Dedifferentiated amniotic fluid mesenchymal stem cell (primary cell): Measurements from ENCODE around the gene ATP9A.
"Not testable (repeated sequence)": the region's sequence is repeated elsewhere in the genome, so short reads cannot be mapped to it uniquely, and the experiment has no call there.

Source experiments
- DNase-seq: peaks from one replicate; pipeline ENCODE4 v3.0.0-alpha.2; 2016; ENCODE audit errors: extremely low spot score

Gene ATP9A, protein sequence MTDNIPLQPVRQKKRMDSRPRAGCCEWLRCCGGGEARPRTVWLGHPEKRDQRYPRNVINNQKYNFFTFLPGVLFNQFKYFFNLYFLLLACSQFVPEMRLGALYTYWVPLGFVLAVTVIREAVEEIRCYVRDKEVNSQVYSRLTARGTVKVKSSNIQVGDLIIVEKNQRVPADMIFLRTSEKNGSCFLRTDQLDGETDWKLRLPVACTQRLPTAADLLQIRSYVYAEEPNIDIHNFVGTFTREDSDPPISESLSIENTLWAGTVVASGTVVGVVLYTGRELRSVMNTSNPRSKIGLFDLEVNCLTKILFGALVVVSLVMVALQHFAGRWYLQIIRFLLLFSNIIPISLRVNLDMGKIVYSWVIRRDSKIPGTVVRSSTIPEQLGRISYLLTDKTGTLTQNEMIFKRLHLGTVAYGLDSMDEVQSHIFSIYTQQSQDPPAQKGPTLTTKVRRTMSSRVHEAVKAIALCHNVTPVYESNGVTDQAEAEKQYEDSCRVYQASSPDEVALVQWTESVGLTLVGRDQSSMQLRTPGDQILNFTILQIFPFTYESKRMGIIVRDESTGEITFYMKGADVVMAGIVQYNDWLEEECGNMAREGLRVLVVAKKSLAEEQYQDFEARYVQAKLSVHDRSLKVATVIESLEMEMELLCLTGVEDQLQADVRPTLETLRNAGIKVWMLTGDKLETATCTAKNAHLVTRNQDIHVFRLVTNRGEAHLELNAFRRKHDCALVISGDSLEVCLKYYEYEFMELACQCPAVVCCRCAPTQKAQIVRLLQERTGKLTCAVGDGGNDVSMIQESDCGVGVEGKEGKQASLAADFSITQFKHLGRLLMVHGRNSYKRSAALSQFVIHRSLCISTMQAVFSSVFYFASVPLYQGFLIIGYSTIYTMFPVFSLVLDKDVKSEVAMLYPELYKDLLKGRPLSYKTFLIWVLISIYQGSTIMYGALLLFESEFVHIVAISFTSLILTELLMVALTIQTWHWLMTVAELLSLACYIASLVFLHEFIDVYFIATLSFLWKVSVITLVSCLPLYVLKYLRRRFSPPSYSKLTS

DNA sequence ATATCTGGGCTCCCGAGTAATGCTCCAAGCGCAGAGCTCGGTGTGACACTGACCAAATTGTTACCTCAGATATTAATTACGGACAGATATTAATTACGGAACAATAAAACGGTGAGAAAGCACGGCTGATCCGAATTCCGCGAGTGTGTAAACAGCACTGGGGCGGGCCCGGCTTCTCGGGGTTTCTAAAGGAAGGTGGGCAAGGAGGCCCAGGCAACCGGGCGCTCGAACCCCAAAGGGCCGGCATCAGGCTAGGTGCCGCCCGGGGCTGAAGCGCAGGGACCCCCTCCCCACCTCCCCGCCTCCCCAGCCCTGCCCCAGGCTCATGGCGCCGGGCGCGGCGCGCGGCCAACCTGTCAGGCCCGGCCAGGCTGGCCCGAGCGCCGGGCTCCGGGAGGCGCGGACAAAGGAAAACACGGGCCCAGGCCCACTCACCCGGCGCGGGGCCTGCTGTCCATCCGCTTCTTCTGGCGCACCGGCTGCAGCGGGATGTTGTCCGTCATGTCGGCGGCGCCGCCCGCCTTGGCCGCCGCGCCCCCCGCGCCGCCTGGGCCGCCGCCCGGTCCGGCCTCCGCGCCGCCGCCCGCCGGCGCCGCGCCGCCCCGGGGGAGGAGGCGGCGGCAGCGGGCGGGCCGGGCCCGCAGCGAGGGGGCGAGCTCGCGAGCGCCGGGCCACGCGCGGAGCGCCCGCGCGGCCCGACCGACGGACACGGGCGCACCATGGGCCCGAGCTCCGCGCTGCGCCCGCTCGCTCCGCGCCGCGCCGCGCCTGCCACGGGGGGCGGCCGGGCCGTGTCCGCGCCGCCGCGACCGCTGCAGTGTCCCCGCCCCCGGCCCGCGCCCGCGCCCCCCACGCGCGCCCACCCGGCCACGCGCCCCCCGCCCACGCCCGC is at the start of gene ATP9A:
ATP9A (minus strand) TSS at position 524 of the 892 bp plus-strand sequence; CDS start at position 503, 21 bp downstream.
- no peak for DNase-seq

DNA sequence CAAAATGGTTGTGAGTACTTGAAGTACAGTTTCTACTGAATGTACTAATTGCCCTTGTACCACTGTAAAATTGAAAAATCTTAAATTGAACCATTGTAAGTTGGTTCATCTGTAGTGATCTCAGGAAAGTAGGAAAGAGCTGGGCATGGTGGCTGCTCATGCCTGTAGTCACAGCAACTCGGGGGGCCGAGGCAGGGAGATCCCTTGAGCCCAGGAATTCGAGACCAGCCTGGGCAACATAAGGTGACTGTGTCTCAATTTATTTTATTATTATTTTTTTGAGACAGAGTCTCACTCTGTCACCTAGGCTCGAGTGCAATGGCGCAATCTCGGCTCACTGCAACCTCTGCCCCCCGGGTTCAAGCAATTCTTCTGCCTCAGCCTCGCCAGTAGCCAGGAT is 48.7 kb upstream of the ATP9A start:
- not testable (repeated sequence) for DNase-seq

DNA sequence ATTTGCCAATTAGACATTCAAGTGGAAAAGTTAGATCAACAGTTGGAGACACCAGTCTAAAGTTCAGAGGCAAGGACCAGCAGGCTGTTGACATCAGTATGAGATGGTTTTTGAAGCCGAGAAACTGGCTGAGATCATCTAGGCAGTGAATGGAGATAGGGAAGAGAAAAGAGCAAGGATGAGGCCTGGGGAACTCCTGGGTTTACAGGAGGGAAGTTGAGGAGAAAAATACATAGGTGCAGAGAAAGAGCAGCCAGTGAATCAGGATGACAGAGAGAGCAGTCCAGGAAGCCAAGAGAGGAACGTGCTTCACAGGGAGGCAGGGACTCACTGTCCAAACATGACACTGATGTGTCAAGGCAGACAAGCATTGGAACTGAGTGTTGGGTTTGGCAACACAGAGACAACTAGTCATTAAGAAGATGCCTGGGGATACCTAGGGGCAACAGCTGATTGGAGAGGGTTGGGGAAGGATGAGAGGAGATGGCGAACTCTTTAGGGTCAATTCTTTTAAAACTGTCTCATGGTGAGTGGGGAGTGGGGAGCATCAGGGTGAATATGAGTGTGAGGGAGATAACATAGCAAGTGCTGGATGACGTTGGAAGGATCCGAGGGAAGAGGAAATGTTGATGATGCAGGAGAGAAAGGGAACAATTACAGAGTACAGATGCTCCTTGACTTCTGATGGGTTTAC is 47.3 kb upstream of the ATP9A start:
- DNase-seq: no peak

DNA sequence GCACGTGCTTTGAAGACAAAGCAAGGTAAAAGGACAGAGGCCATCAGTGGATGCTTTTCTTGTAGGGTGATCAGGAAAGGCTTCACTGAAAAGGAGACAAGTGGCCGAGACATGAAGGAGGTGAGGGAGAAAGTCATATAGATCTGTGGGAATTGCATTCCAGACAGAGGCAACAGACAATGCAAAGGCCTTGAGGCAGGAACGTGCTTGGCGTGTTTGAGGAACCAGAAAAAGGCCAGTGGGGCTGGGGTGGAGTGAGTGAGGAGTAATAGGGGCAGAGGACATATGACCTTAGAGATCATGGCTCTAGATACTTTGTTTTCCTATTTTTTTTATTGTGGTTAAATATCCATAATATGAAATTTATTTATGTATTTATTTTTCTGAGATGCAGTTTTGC is 44.7 kb upstream of the ATP9A start:
- DNase-seq: no peak

DNA sequence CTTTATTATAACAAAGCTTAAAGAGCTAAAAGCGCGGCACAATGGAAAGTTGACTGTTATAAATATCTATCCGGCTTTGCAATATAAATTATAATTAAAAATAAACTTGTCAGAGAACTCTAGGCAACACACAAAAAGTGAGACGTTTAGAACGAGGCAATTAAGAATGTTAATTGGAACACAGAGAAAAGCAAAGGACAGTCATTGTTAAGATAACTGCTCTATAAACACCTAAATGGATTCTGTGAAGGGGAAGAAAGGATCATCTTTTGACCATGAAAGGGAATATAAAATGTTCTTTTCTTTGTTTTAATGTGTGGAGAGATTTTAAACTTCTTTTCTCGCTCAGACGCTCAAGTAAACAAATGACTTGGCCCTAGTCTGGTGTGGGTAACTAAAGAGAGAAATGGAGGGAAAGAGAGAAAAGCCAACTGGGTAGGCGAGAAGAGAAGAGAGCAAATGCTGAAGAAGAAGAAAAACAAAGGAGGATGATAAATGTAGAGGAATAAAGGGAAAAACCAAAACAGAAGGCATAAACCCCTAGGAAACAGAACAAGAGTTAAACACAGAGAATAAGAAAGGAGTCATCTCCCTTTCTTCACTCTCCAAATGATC is 43.4 kb upstream of the ATP9A start:
- DNase-seq: no peak

DNA sequence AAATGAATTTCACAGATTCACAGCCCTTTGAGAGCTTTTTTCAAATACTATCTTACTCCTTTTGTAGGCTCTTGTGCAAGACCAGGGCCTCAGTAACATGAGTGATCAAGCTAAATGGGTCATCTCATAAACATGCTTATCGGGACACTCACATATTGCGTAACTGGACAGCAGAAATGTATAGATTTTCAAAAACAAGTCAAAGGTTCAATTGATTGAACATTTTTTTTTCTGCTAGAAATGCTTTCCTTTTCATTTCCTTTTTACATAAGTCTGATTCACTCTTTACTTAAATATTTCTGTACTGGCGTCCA is 42.8 kb upstream of the ATP9A start:
- no peak for DNase-seq

DNA sequence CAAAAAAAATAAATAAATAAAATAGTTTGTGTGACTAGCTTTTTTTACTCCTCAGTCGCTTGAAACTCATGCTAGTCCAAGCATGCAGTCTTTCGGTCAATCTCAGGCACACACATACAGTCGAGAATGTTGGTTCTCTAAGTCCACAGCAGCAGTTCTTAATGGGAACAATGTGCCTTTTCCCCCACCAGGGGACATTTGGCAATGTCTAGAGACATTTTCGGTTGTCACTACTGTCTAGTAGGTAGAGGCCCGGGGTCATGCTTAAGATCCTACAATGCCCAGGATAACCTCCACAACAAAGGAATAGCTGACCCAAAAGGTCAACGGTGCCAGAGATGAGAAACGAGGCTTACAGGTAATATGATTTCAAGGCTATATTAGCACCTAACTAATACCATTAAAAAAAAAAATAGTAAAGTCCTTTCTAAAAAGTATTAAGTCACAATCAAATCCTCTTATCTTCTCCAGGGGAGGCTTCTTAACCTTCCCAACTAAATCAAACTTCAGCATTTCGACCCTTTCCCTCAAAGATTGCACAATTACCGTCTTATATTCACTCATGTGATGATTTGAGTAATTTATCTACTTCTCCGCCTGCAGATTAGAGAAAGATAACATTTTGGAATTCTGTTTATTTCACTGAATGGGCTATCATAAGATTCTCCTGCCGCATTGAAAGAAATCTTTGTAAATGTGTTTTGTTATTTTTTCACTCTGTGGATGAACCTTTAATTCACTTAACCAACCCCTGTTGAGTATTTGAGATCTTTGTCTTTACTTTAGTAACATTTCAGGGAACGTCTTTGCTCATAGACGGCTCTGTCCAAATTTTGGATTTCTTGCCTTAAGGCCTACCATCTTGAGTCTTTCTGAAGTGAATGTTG is 42.2 kb upstream of the ATP9A start:
- no peak for DNase-seq

DNA sequence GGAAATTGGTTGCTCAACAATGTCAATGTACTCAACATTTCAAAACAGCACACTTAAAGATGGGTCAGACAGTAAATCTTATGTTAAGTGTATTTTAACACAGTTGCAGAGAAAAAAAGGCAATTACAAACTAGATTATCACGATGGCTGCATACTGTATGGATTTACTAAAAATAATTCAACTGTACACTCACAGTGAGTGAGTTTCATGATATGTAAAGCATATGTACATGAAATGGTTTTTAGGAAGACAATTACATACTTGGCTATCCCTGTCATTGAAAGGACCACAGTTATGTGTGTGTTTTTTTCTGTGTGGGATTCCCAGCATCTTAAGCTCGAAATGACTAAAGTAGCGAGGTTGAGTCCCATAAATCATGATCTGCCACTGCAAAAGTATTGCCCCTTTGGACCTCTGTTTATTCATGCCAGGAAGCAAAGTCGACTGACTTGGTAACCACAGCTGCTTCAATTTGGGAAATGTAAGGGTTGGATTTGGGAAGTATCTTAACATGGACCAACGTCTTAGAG is 39.6 kb upstream of the ATP9A start:
- DNase-seq: no peak

DNA sequence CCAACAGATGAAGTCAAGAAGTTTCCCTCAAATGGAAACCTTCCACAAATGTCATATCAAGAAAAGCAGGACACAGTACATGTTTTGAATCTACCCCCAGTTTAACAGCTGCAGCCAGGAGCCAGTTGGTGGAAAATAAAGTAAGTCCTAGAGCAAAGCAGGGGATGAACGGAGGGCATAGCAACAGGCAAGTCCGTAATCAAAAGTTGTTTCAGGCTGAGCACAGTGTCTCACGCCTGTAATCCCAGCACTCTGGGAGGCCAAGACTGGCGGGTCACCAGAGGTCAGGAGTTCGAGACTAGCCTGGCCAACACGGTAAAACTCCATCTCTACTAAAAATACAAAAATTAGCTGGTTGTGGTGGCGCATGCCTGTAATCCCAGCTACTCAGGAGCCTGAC is 36.6 kb upstream of the ATP9A start:
- no peak for DNase-seq

DNA sequence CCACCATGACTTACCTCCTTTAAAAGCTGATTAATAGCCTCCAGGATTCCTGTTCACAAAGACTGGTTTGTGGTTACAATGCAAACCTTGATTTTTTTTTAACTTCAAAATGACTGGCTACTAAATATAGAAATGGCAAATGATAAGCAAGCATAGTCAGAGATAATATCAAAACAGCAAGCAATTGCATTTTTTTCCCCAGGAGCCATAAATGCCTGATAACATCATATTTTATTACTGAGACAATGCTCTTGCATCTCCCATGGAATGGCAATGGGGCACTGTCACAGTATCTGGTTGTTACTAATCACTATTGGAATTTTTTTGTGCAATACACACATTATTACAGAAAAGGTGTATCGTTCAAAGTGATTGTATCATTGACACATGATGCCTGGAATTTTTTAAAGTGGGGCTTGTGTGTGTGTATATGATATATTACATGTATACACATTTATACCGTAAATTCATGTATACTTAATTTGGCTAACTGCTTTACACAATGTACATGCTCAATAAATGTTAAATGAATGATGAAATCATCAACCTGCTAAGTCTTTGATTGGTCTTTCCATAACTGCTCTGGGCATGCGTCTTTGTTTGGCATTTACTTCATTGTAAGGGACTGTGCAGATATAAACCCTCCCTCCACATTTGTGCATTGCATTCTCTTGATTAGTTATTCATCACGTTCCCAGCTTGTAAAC is 35.1 kb upstream of the ATP9A start:
- DNase-seq: no peak

DNA sequence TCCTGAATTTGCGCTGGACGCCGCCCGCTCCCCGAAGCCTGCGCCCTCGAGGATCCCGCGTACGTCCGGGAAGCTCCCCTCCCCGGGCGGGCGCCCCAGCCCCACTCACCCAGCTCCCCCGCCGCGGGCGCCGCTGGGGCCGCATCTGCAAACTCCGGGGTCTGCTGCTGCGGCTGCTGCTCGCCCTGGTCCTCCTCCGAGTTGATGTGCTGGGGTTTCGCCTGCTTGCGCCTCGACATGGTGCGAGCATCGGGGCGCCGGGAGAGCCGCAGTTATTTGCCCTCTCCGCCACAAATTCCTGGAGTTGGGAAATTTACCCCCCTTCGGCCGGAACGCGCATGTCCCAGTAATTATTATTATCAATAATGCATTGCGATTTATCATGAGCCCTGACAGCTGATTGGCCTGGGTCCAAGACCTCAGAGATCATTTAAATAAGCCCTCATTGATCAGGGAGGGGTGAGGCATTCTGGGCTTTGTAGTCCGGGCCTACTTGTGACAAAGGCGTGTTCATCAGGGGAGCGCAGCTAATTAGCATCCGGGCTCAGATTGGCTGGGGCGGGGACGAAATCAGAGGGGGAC is 34.1 kb upstream of the ATP9A start, which contains the start of gene SALL4:
SALL4 (minus strand) TSS at position 352 of the 582 bp plus-strand sequence; CDS start at position 239, 113 bp downstream.
- DNase-seq: no peak

DNA sequence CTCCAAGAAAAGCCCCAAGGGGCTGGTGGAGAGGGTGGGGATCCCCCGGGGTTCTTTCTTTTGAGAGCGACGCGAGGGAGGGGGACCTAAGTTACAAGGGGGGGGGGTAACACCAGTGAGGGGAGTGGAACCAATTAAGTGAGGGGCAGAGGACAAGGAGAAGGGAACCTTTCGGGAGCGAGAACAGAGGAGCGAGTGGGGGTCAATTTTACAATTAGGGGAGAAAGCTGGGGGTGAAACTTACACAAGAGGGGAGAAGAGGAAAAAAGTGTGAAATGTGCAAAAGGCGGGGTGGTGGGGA is 33.6 kb upstream of the ATP9A start:
- no peak for DNase-seq

DNA sequence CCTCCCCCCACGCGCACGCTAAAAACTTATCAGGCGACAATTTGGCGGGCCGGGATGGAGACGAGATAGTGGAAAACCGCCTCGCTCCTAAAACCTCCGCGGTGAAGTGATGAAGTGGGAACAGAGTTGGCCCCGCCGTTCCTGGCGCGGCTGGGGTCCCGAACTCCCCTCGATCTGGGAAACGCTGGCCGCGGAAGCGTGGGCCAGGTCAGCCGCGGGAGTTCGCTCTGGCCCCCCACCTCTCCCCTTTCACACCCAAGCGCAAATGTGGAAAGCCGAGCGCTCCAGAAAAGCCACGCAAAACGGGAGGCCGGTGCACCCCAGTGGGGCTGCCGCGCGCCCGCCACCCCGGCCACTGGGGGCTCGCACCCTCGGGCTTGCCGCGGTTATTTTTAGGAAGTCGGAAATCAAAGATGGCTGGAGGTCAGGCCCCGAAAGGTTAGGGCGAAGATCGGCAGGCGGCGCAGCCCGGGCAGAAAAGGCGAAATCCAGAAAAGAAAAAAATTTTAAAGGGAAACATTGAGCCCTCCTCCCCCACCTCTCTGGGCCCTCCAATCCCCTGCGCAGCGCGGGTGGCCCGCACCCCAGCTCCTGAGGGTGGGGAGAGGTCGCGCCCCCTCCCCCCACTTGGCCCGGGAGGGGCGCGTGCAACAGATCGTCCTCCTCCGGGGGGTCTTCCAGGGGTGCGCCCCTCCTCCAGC is 33.1 kb upstream of the ATP9A start:
- no peak for DNase-seq

DNA sequence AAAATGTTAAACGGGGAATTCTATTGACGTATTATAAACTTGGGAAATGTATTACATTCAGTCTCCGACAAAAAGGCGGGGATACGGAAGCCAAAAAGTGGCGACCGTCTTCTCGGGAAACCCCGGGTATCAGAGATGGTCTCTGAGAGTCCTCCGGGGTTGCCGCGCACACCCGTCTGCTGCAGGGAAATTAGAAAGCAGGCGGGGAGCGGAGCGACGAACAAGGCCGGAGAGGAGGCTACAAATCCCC is 32.6 kb upstream of the ATP9A start:
- DNase-seq: no peak

DNA sequence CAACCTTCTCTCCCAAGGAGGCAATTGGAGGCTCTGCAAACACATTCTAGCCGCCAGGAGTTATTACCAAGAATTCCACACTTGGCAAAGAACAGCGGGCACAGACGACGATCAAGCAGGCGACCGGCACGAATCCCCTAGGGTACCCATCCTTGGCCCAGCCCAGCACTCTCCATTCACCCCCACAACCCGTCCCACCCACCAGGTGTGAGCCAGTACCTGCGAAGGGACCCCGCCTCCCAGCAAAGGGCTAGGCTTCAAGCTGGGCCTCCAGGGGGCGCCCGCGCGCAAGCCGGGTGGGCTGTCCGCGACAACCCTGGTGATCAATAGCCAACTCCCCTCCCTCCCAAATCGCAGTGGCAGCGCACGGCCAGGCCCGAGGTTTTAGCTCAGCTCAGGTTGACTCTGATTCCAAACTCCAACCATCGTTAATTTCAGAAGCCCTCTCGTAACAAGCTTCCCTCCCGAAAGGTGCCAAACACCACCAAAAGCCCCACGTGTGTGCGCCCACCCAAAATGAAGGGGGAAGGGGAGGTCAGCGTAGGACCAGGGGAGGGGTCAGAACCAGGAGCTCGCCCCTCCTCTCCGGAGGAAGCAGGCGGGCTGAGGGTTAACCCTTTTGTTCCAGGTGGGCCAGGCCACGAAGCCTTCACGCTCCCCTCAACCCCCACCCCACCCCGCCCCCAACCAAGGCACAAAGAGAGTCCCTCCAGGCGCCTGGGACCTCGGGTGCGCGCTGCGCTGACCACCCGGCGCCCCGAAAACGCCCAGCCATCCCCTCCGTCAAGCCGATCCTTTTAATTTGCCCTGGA is 32.1 kb upstream of the ATP9A start:
- no peak for DNase-seq

DNA sequence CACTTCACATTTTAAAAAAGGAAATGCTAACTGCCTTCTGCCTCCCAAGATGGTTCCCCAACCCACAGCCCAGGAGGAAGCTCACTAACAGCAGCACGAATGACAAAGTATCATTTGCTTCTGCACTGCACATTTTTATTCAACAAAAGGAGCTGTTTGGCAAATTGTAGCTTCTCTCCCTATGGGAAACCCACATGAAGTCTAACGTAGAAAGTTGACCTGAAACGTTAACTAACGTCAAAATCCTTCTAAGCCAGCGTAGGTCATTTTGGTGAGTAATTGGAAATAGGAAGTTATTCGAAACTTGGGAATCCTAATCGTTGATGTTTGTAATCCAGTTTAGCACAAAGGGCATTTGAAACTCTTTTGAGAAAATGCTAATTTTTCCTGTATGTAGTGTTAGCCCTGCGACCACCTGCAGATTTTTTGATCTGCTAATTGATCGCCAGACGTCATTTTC is 31.2 kb upstream of the ATP9A start:
- DNase-seq: no peak

DNA sequence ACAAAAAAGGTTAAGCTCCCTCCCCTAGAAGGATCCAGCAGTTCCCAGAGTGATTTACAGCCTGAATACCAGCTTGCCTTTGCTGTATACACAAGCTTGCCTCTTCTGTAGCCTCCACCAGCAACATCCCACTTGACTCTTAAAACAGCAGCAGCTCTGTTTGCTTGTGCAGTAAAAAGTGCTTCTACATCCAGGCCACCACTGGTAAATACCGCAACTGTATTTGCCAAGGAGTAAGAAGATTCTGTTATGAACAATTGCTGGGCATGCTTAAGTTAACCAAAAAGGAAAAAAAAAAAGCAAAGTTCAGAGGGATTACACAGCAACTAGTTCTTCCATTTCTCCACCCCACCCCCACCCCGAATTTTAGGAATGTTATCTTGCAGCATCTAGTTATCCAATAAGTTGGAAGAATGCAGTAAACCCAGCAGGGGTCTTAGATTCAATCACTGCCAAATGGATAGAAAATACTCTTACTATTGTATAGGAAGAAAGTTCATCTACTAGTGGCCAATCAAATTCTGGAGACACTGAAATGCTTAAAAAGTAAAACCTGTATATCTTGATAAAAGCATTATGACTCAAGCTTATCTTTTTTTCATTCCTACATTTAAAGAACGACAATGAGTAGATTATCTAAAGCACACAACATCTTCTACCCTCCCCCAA is 29.3 kb upstream of the ATP9A start:
- DNase-seq: no peak
